OCI-LY7 (cell line): ENCODE measurements around the gene DELE1.

Experiments used
- CTCF ChIP-seq: fragments of 200-600 bp; sonication (generic); conservative IDR thresholded peaks from 2 replicates; pipeline ENCODE4 v1.5.1; 2014; ENCODE audit warnings: mild to moderate bottlenecking, antibody characterized with exemption, low read length, moderate library complexity, mixed read lengths
- EZH2phosphoT487 ChIP-seq: fragments of 200-600 bp; sonication (generic); IDR thresholded peaks from 2 replicates; pipeline ENCODE4 v1.6.1; 2018; ENCODE audit warnings: low read depth, borderline replicate concordance, mild to moderate bottlenecking, mixed run types, antibody characterized with exemption, low read length, moderate library complexity, mixed read lengths

- TF ChIP-seq CTCF (no peak), EZH2phosphoT487 (no peak)
These were observed 16.7 kb upstream of the DELE1 start for GRCh38 chr5:141906972-141907371.
